Activated CD4-positive, alpha-beta T cell treated with anti-CD3 and anti-CD28 coated beads for 4 hours (primary cell): ENCODE results near the gene PTPRD.

Experiments used
- DNase-seq, 2 donors: peaks; one replicate each; pipeline ENCODE4 v3.0.0-alpha.2; 2020

PTPRD gene

GRCh38 chr9:10260501-10260900, 352.3 kb downstream of the PTPRD start:
- no peak for DNase-seq

GRCh38 chr9:10259668-10260067, 353.1 kb downstream of the PTPRD start:
- DNase-seq = no peak

- DNase-seq = no peak
Measured at GRCh38 chr9:10255758-10256157, 357.0 kb downstream of the PTPRD start.

- DNase-seq = no peak
Measured at GRCh38 chr9:10254338-10254737, 358.5 kb downstream of the PTPRD start.

GRCh38 chr9:10253341-10253740, 359.5 kb downstream of the PTPRD start:
- no peak for DNase-seq

GRCh38 chr9:10252174-10252573, 360.6 kb downstream of the PTPRD start:
- DNase-seq = no peak

GRCh38 chr9:10251490-10251889, 361.3 kb downstream of the PTPRD start:
- no peak for DNase-seq

- DNase-seq = no peak
Measured at GRCh38 chr9:10250219-10250618, 362.6 kb downstream of the PTPRD start.

GRCh38 chr9:10248890-10249289, 363.9 kb downstream of the PTPRD start:
- no peak for DNase-seq

- DNase-seq = no peak
Measured at GRCh38 chr9:10242255-10242654, 370.5 kb downstream of the PTPRD start.

- no peak for DNase-seq
Measured at GRCh38 chr9:10238087-10238486, 374.7 kb downstream of the PTPRD start.

GRCh38 chr9:10237584-10237983, 375.2 kb downstream of the PTPRD start:
- DNase-seq = no peak

GRCh38 chr9:10236161-10236560, 376.6 kb downstream of the PTPRD start:
- DNase-seq = no peak

- no peak for DNase-seq
Measured at GRCh38 chr9:10235376-10235775, 377.4 kb downstream of the PTPRD start.

GRCh38 chr9:10232352-10232930, 380.4 kb downstream of the PTPRD start:
- no peak for DNase-seq

GRCh38 chr9:10230512-10230911, 382.3 kb downstream of the PTPRD start:
- no peak for DNase-seq

- no peak for DNase-seq
Measured at GRCh38 chr9:10228082-10228481, 384.7 kb downstream of the PTPRD start.

GRCh38 chr9:10226996-10227395, 385.8 kb downstream of the PTPRD start:
- no peak for DNase-seq

GRCh38 chr9:10212702-10213101, 400.1 kb downstream of the PTPRD start:
- DNase-seq = no peak

- no peak for DNase-seq
Measured at GRCh38 chr9:10208691-10209069, 404.1 kb downstream of the PTPRD start.

- DNase-seq = no peak
Measured at GRCh38 chr9:10204276-10204675, 408.5 kb downstream of the PTPRD start.

GRCh38 chr9:10173561-10173960, 439.2 kb downstream of the PTPRD start:
- DNase-seq = no peak

GRCh38 chr9:10172476-10172875, 440.3 kb downstream of the PTPRD start:
- no peak for DNase-seq

GRCh38 chr9:10168241-10168640, 444.6 kb downstream of the PTPRD start:
- DNase-seq = no peak

- DNase-seq = no peak
Measured at GRCh38 chr9:10148796-10149195, 464.0 kb downstream of the PTPRD start.
